Smooth muscle cell (in vitro differentiated cells): ENCODE measurements around the gene NQO1. TPM values are rescaled to one million over a fixed set of nuclear protein-coding genes. Genes with fewer than 3 reads are reported as not detected.

Experiments
- DNase-seq: peaks from one replicate; lab custom pipeline; 2025; ENCODE audit not compliant: unreplicated experiment; lab: John Stamatoyannopoulos, UW
- H2AFZ ChIP-seq: fragments of 200-600 bp; sonication (generic); 2 replicates; pipeline ENCODE4 v1.6.0; 2016; ENCODE audit warnings: antibody characterized with exemption, low read depth, mild to moderate bottlenecking
- H3F3A ChIP-seq: fragments of 200-600 bp; sonication (generic); 2 replicates; pipeline ENCODE4 v1.6.0; 2017; ENCODE audit warnings: antibody characterized with exemption, low read depth
- H3K27ac ChIP-seq: fragments of 200-600 bp; sonication (generic); 2 replicates; pipeline ENCODE4 v1.5.1; 2016; ENCODE audit warnings: low read depth, mild to moderate bottlenecking
- H3K27me3 ChIP-seq: fragments of 200-600 bp; sonication (generic); 2 replicates; pipeline ENCODE4 v1.6.1; 2016; ENCODE audit warnings: low read depth, mild to moderate bottlenecking
- H3K36me3 ChIP-seq: fragments of 200-600 bp; sonication (generic); 2 replicates; pipeline ENCODE4 v1.5.1; 2016; ENCODE audit warnings: low read depth
- H3K4me1 ChIP-seq: fragments of 200-600 bp; sonication (generic); 2 replicates; pipeline ENCODE4 v1.5.1; 2016; ENCODE audit warnings: low read depth
- H3K4me2 ChIP-seq: fragments of 200-600 bp; sonication (generic); 2 replicates; pipeline ENCODE4 v1.6.0; 2016; ENCODE audit warnings: mild to moderate bottlenecking
- H3K4me3 ChIP-seq: fragments of 200-600 bp; sonication (generic); 2 replicates; pipeline ENCODE4 v1.5.1; 2016; ENCODE audit warnings: mild to moderate bottlenecking
- H3K79me2 ChIP-seq: fragments of 200-600 bp; sonication (generic); 2 replicates; pipeline ENCODE4 v1.6.0; 2016; ENCODE audit warnings: low read depth, mild to moderate bottlenecking
- H3K9ac ChIP-seq: fragments of 200-600 bp; sonication (generic); 2 replicates; pipeline ENCODE4 v1.6.0; 2016; ENCODE audit warnings: low read depth
- H3K9me3 ChIP-seq: fragments of 200-600 bp; sonication (generic); replicated peaks from 2 replicates; pipeline ENCODE4 v1.5.1; 2016; ENCODE audit warnings: low read depth
- H4K20me1 ChIP-seq: fragments of 200-600 bp; sonication (generic); 2 replicates; pipeline ENCODE4 v1.6.0; 2016; ENCODE audit warnings: low read depth
- WGBS: methylation state at CpG from one replicate; pipeline ENCODE4 v1.1.7; 2016; ENCODE audit warnings: low lambda C conversion rate; 5-methylcytosine and 5-hydroxymethylcytosine counted together
- polyA plus RNA-seq: library from polyadenylated mRNA; unstranded; fragments of >200 nt; fragmentation: Nextera tagmentation; extraction: Ambion mirVana; gene quantifications from 2 replicates; pipeline ENCODE4 v1.2.1, GENCODE V29; 2016
- total RNA-seq: library from RNA; depleted of rRNA; stranded (reverse); fragments of >200 nt; gene quantifications from 2 replicates; pipeline ENCODE4 v1.2.3, GENCODE V29; 2014
- TF ChIP-seq, protein P1 (sequence below): fragments of 200-600 bp; sonication (generic); IDR thresholded peaks from 2 replicates; pipeline ENCODE4 v1.5.1; 2017; ENCODE audit warnings: borderline replicate concordance, mild to moderate bottlenecking, antibody characterized with exemption; ENCODE audit not compliant: insufficient read depth, poor library complexity, severe bottlenecking

NQO1 gene
- total and polyA plus RNA-seq, 2 experiments from 2014 or later, result 121 to 129 TPM

DNA sequence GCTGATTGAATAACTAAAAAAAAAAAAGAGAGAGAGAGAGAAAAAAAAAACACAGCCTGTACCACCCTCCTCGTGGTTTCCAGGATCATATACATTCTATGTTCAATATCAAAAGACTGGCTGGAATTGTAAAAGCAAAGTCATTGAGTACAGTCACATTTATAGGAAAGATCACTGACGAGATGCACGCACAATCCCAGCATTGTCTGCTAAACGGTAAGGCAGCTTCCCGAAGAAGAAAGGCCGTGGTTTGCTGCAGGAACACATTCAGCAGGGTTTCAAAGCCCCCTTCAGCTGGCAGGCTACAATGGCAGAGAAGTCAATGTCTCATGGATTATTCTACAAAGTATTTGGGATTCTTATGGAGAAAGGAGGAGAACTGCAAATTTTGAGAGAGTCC, 9.3 kb downstream of the NQO1 start:
- DNase-seq, result no peak
- no peaks in the 10 kb centered on the region for H3K9me3 ChIP-seq
- no peaks in the 10 kb centered on the region for H4K20me1 ChIP-seq
- WGBS, result 94% methylated on average over 6 of the region's 6 CpGs
- no peaks in the 10 kb centered on the region for H3K4me1 ChIP-seq
- no peak overlapping the region for H3K4me3 ChIP-seq
- no peak overlapping the region for H3K9ac ChIP-seq
- H2AFZ ChIP-seq, result no peak overlapping the region
- H3K79me2 ChIP-seq, result peaks cover 15% of the 10 kb centered on the region
- no peaks in the 10 kb centered on the region for H3K27me3 ChIP-seq
- no peaks in the 10 kb centered on the region for H3K36me3 ChIP-seq
- H3K27ac ChIP-seq, result no peak overlapping the region
- H3K4me2 ChIP-seq, result no peak overlapping the region
- peaks cover 8% of the 10 kb centered on the region for H3F3A ChIP-seq
- TF ChIP-seq, protein P1, sequence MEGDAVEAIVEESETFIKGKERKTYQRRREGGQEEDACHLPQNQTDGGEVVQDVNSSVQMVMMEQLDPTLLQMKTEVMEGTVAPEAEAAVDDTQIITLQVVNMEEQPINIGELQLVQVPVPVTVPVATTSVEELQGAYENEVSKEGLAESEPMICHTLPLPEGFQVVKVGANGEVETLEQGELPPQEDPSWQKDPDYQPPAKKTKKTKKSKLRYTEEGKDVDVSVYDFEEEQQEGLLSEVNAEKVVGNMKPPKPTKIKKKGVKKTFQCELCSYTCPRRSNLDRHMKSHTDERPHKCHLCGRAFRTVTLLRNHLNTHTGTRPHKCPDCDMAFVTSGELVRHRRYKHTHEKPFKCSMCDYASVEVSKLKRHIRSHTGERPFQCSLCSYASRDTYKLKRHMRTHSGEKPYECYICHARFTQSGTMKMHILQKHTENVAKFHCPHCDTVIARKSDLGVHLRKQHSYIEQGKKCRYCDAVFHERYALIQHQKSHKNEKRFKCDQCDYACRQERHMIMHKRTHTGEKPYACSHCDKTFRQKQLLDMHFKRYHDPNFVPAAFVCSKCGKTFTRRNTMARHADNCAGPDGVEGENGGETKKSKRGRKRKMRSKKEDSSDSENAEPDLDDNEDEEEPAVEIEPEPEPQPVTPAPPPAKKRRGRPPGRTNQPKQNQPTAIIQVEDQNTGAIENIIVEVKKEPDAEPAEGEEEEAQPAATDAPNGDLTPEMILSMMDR, result no peak

DNA sequence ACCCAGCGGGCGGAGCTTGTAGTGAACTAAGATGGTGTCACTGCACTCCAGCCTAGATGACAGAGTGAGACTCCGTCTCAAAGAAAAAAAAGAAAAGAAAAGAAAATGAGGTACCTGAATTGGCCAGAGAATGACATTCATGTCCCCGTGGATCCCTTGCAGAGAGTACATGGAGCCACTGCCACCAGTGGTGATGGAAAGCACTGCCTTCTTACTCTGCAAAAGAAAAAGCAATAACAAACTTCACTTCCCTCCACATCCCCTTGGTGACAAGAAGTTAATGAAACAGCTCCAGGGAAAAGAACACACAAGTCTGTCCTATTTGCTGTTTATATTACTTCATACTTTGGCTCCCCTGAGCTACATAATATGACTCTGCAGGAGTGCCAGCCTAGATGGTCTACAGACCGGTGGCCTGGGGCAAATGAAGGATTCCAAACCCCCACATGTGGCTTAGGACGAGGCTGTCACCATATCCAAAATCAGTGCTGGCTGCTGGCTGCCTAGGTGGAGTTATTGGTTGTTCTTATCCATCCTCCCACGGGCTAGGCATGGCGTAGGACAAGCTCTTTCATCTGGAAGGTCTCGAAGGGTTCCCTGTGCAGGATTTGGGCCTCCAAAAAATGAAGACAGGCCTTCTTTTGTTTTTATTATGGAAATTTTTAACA, 13.3 kb downstream of the NQO1 start:
- Histone ChIP-seq H3K27ac (no peak overlapping the region), H3K4me2 (no peak overlapping the region), H3K36me3 (no peaks in the 10 kb centered on the region), H3K9ac (no peak overlapping the region), H3K4me3 (no peak overlapping the region), H3F3A (peaks cover 24% of the 10 kb centered on the region), H4K20me1 (peaks cover 4% of the 10 kb centered on the region), H2AFZ (no peak overlapping the region), H3K9me3 (no peaks in the 10 kb centered on the region), H3K27me3 (no peaks in the 10 kb centered on the region), H3K4me1 (no peaks in the 10 kb centered on the region), H3K79me2 (no peaks in the 10 kb centered on the region)
- TF ChIP-seq, protein P1, result no peak
- 94% methylated on average over 9 of the region's 9 CpGs for WGBS
- DNase-seq, result no peak

GRCh38 chr16:69712277-69712676, 14.1 kb downstream of the NQO1 start:
- DNase-seq, result no peak
- Histone ChIP-seq H3K27ac (no peak overlapping the region), H3K9me3 (no peaks in the 10 kb centered on the region), H3F3A (peaks cover 24% of the 10 kb centered on the region), H3K4me2 (no peak overlapping the region), H3K4me1 (no peaks in the 10 kb centered on the region), H3K9ac (no peak overlapping the region), H3K79me2 (no peaks in the 10 kb centered on the region), H2AFZ (no peak overlapping the region), H3K4me3 (no peak overlapping the region), H3K36me3 (no peaks in the 10 kb centered on the region), H4K20me1 (peaks cover 4% of the 10 kb centered on the region), H3K27me3 (no peaks in the 10 kb centered on the region)
- TF ChIP-seq, protein P1, result no peak
- WGBS, result 91% methylated on average over 4 of the region's 4 CpGs
